ENCODE measurements around the gene FGF8. TPM values are rescaled to one million over a fixed set of nuclear protein-coding genes. Genes with fewer than 3 reads are reported as not detected.

The FGF8 gene
- total RNA-seq, 2 donors from 2014 or later = not detected

GRCh38 chr10:101770331-101771215 is 5.3 kb downstream of the FGF8 start:
- Mint-ChIP-seq H3K27ac (no peak overlapping the region), H3K9me3 (no peaks in the 10 kb centered on the region), H3K4me1 (ENCODE audit: low read depth in 2 of 2) (peaks cover 0 to 4% of the 10 kb centered on the region in 2 donors), H3K4me3 (no peak overlapping the region), H3K27me3 (peaks cover 30 to 42% of the 10 kb centered on the region in 2 donors), H3K36me3 (no peaks in the 10 kb centered on the region)
- ATAC-seq (no peak), DNase-seq (ENCODE audit: low spot score) (no peak)

DNA sequence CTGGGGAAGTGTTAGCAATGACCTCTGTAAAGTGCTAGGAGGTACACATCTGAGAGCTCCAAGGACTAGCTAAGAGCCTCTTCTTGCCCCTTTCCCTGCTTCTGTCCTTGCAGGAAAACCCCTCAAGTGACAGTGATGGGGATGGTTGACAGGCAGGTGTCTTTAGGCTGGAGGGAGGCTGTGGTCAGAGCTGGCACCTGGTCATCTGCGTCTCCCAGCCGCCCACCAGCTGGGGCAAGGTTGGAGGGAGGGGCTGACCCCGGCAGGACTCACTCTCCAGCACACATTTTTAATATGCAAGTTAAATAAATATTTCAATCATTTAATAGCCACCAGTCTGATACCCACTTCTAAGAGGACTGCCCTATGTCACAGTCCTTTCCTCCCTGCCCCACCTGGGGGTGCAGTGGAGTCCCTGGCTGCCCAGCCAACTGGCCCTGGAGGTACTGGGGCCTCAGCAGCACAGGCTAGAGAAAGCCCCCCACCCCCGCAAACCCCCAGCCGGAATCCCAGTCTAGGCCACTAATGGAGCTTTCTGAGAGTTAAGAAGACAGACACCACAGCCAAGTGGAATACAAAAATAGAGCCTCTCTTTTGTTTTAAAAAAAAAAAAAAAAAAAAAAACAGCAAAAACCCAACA is 6.3 kb downstream of the FGF8 start:
- Mint-ChIP-seq H3K36me3 (no peaks in the 10 kb centered on the region), H3K27me3 (peaks cover 37 to 47% of the 10 kb centered on the region in 2 donors), H3K27ac (no peak overlapping the region), H3K4me3 (no peak overlapping the region), H3K9me3 (no peaks in the 10 kb centered on the region), H3K4me1 (ENCODE audit: low read depth in 2 of 2) (peaks cover 0 to 4% of the 10 kb centered on the region in 2 donors)
- ATAC-seq (no peak), DNase-seq (ENCODE audit: low spot score) (no peak)

DNA sequence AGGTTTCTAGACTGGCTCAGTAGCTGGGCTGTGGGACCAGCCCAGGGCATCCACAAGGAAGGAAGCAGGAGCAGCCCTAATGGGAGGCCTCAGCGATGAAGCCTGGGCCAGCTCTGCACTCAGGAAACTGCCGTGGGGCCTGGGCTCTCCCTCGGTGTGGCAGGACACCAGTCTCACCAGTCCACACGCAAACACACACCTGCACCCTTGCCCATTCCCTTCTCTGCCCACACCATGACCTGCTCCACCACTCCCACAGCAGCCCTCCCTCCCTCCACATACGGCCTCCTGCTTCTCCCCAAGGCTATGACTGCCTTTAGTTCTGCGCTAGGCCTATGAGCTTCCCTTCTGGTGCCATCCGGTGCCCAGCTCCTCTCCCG is 7.1 kb downstream of the FGF8 start:
- peaks cover 32 to 41% of the 10 kb centered on the region in 2 donors for H3K27me3 Mint-ChIP-seq
- ATAC-seq = peak in 1 of 2 donors; percentile 24
- no peak overlapping the region for H3K27ac Mint-ChIP-seq
- H3K36me3 Mint-ChIP-seq = no peaks in the 10 kb centered on the region
- no peaks in the 10 kb centered on the region for H3K9me3 Mint-ChIP-seq
- H3K4me3 Mint-ChIP-seq = no peak overlapping the region
- no peak for DNase-seq (ENCODE audit: low spot score)
- peaks cover 0 to under 1% of the 10 kb centered on the region in 2 donors for H3K4me1 Mint-ChIP-seq (ENCODE audit: low read depth in 2 of 2)

DNA sequence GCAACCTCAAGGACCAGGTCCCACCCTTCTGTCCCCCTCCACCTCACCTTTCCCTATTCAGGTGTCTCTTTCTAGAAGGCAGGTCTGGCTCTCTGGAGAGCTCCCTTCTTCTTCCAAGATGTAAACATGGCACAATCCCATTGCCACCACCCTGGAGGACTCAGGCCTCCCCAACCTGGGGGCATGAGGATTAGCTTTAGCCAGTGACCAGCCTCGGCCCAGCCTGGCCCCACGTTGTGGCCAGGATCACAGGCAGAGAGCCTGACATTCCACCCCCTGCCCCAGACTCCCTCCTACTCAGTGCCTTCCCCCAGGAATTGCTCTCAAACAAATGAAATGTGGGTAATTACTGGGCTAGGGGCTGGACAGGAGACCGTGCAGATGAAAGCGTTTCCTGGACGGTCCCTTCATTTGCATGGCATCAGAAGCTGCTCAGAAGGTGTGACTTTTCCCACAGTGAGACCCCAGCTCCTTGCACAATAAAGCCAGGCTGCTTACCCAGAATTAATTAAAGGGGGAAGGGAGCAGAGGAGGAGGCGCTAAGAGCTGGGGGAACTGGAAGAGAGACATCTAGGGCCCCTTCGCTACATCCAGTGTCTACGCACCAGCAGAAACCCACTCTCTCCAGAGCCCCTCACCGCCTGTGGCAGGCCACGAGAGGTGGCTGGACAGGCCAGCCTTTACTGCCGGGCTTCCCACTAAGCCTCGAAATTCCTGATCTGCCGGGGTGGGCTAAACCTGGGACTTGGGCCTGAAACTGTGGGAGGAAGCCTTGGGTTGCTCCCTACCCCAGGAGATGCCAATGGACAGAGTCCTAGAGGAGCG is 7.7 kb downstream of the FGF8 start:
- Mint-ChIP-seq H3K4me3 (no peak overlapping the region), H3K36me3 (no peaks in the 10 kb centered on the region), H3K27me3 (peaks cover 28 to 37% of the 10 kb centered on the region in 2 donors), H3K4me1 (ENCODE audit: low read depth in 2 of 2) (no peaks in the 10 kb centered on the region), H3K9me3 (no peaks in the 10 kb centered on the region), H3K27ac (no peak overlapping the region)
- ATAC-seq (no peak), DNase-seq (ENCODE audit: low spot score) (no peak)

DNA sequence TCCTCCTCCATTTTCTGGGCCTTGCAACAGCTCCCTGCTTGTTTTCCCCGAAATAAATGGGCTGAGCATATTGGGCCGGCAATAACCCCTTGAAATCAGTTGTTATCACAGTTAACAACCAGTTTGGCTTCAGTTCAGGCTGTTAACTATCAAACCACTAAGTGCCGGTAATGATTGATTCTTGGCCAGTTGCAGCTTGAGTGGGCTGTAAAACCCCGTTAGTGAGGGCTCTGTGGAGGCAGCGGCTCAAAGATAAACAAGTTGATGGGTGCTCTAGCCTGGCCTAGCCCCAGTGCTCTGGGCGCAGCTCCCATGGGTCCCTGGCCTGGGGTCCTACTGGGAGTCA is 8.3 kb downstream of the FGF8 start:
- no peak for DNase-seq (ENCODE audit: low spot score)
- Mint-ChIP-seq H3K27me3 (peaks cover 27 to 35% of the 10 kb centered on the region in 2 donors), H3K4me1 (ENCODE audit: low read depth in 2 of 2) (no peaks in the 10 kb centered on the region), H3K9me3 (no peaks in the 10 kb centered on the region), H3K27ac (no peak overlapping the region), H3K4me3 (no peak overlapping the region), H3K36me3 (no peaks in the 10 kb centered on the region)
- no peak for ATAC-seq

DNA sequence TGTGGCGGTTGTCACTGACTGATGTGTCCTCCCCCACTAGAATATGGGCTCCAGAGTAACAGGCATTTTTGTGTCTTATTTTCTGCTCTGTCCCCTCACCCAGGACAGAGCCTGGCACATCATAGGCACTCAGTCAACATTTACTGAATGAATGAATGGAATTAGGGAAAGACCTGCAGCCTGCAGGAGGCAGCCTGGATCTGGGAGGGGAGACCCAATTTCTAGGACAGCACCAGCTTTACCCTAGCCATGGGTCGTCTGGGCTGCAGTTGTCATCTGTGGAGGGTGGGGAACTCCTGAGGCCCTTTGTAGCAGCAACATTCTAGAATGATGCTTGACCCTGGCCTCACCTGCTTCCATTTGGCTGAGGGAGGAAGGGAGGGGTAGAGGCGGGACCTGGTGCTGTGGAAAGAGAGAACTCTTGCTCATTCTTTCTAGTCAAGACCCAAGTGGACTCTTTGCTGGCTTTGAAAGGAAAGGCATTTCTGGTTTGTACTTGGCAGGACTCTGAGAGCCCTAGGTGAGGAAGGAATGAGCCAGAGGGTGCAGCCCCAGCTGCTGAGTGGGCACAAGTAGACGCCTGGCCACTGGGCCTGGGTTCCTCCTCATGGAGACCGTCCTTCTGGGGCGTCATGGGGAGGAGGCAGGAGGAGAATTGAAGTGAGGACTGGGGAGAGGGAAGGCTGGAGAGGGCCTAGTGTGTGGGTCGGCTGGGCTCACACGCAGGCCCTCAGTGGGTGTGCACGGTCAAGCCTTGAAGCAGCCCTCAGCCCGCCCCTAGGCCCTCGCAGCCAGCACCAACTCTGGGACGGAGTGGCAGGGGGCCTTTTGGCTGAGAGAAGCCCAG is 8.9 kb downstream of the FGF8 start:
- ATAC-seq (peak in 1 of 2 donors; percentile 27), DNase-seq (ENCODE audit: low spot score) (no peak)
- no peak overlapping the region for H3K27ac Mint-ChIP-seq
- H3K9me3 Mint-ChIP-seq = no peaks in the 10 kb centered on the region
- H3K4me1 Mint-ChIP-seq (ENCODE audit: low read depth in 2 of 2) = no peaks in the 10 kb centered on the region
- peaks cover 27 to 32% of the 10 kb centered on the region in 2 donors for H3K27me3 Mint-ChIP-seq
- no peaks in the 10 kb centered on the region for H3K36me3 Mint-ChIP-seq
- no peak overlapping the region for H3K4me3 Mint-ChIP-seq

DNA sequence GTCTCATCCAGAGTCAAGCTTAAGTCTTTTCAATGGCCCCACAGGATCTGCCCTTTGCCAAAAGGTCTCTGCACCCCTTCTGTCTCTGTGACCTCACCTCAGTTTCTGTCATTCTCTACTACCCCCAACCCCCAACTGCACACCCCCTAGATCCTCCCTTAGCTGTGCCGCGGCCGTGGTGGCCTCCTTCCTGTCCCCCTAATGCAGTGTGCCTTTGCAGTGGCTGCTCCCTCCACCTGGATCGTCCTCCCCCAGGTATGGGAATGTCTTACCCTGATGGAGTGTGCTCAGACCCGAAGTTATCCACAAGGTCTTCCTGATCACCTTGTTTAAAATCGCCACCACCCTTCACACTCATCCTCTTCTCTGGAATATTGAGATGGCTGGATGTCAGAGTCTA is 9.6 kb downstream of the FGF8 start:
- H3K4me3 Mint-ChIP-seq = no peak overlapping the region
- H3K27me3 Mint-ChIP-seq = peaks cover 27 to 29% of the 10 kb centered on the region in 2 donors
- no peaks in the 10 kb centered on the region for H3K9me3 Mint-ChIP-seq
- no peak for DNase-seq (ENCODE audit: low spot score)
- H3K4me1 Mint-ChIP-seq (ENCODE audit: low read depth in 2 of 2) = no peaks in the 10 kb centered on the region
- no peaks in the 10 kb centered on the region for H3K36me3 Mint-ChIP-seq
- ATAC-seq = no peak
- no peak overlapping the region for H3K27ac Mint-ChIP-seq

DNA sequence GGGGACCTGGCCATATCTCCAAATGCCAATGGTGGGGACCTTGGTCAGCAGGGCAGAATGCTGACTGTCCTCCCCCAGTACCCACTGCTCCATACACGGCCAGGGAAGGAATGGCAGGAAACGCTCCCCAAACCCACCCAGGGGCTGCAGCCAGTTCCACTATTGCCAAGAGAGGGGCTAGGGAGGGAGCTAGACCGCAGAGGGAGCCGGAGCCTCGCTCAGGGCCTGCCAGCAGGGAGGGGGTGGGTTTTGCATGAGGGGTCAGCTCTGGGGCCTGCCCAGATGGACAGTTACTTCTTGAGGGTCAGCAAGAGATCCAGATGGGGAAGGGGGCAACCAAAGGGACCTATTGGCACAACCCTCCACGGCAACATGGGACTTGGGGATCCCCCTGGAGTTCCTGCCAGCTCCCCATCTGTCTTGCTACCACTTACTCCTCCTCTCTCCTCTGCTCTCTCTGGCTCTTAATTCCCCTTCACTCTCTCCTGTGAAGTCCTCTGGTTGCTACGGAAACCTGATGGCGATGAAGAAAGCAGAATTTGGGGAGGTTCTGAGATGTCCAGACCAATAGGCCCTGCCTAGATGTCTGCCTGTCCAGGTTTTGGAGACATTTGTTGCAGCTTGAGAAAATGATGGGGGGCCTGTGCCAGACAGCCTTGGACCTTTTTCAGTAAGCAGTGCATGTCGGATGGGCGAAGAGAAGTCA is 12.6 kb downstream of the FGF8 start:
- no peak overlapping the region for H3K4me3 Mint-ChIP-seq
- no peak overlapping the region for H3K27ac Mint-ChIP-seq
- H3K4me1 Mint-ChIP-seq (ENCODE audit: low read depth in 2 of 2) = no peaks in the 10 kb centered on the region
- no peaks in the 10 kb centered on the region for H3K36me3 Mint-ChIP-seq
- no peaks in the 10 kb centered on the region for H3K9me3 Mint-ChIP-seq
- ATAC-seq (no peak), DNase-seq (ENCODE audit: low spot score) (no peak)
- H3K27me3 Mint-ChIP-seq = peaks cover 26 to 27% of the 10 kb centered on the region in 2 donors

- no peak overlapping the region for H3K27ac Mint-ChIP-seq
- no peak overlapping the region for H3K4me3 Mint-ChIP-seq
- H3K27me3 Mint-ChIP-seq = peaks cover 26 to 27% of the 10 kb centered on the region in 2 donors
- ATAC-seq = no peak
- no peaks in the 10 kb centered on the region for H3K4me1 Mint-ChIP-seq (ENCODE audit: low read depth in 2 of 2)
- no peak for DNase-seq (ENCODE audit: low spot score)
- no peaks in the 10 kb centered on the region for H3K9me3 Mint-ChIP-seq
- H3K36me3 Mint-ChIP-seq = no peaks in the 10 kb centered on the region
Observed at GRCh38 chr10:101762736-101763135, 13.2 kb downstream of the FGF8 start.

DNA sequence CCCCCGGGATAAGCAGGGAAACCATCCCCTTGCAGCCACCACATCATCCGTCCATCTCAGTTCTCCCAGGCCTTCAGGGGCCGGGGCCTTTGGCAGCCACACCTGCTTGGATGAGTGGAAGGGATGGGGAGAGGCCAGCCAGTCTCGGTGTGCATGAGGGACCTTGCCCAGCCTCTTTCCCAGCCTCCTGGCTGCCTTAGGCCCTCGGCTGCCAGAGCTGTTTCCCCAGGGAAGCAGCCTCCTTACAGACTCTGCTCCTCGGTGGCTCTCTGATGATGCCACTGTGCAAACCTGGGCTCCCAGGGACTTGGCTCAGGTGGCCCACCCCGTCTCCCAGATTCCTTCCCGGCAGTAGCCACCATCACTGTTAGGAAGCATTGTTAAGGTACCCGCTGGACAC is 14.7 kb downstream of the FGF8 start:
- no peaks in the 10 kb centered on the region for H3K36me3 Mint-ChIP-seq
- H3K9me3 Mint-ChIP-seq = no peaks in the 10 kb centered on the region
- ATAC-seq (no peak), DNase-seq (ENCODE audit: low spot score) (no peak)
- no peak overlapping the region for H3K4me3 Mint-ChIP-seq
- no peak overlapping the region for H3K27ac Mint-ChIP-seq
- peaks cover 21 to 22% of the 10 kb centered on the region in 2 donors for H3K27me3 Mint-ChIP-seq
- no peaks in the 10 kb centered on the region for H3K4me1 Mint-ChIP-seq (ENCODE audit: low read depth in 2 of 2)

- ATAC-seq (no peak), DNase-seq (ENCODE audit: low spot score) (no peak)
- Mint-ChIP-seq H3K9me3 (no peaks in the 10 kb centered on the region), H3K27ac (no peak overlapping the region), H3K4me3 (no peak overlapping the region), H3K36me3 (no peaks in the 10 kb centered on the region), H3K27me3 (peaks cover 15 to 17% of the 10 kb centered on the region in 2 donors), H3K4me1 (ENCODE audit: low read depth in 2 of 2) (no peaks in the 10 kb centered on the region)
Observed at GRCh38 chr10:101760510-101760909, 15.4 kb downstream of the FGF8 start.

GRCh38 chr10:101759309-101760247 is 16.3 kb downstream of the FGF8 start:
- no peaks in the 10 kb centered on the region for H3K4me1 Mint-ChIP-seq (ENCODE audit: low read depth in 2 of 2)

More at GRCh38 chr10:101759309-101760247, 16.3 kb downstream of the FGF8 start:
- Mint-ChIP-seq H3K27me3 (peaks cover 5 to 10% of the 10 kb centered on the region in 2 donors), H3K4me3 (no peak overlapping the region), H3K36me3 (no peaks in the 10 kb centered on the region), H3K27ac (no peak overlapping the region), H3K9me3 (no peaks in the 10 kb centered on the region)
- ATAC-seq (no peak), DNase-seq (ENCODE audit: low spot score) (no peak)
